ENCODE measurements around the gene SPACA4.

- TF ChIP-seq CTCF (IDR thresholded peaks at IDR 0.05; ENCODE audit: low read depth, low read length, missing input control) (no peak), SP1 (IDR thresholded peaks at IDR 0.05) (no peak), MAX (IDR thresholded peaks at IDR 0.05) (no peak), JUND (IDR thresholded peaks at IDR 0.05) (no peak)
These were observed 815 bp downstream of the SPACA4 start for GRCh38 chr19:48607359-48607755.

All from liver (tissue), 3 donors.